SK-N-MC (cell line): ENCODE measurements around the gene ST3GAL4.

ENCODE experiments used
- DNase-seq: peaks from one replicate; pipeline ENCODE4 v3.0.0-alpha.2; 2011; ENCODE audit warnings: low read depth, low spot score
- H3K27ac ChIP-seq: fragments of 200-600 bp; sonication (generic); 2 replicates; pipeline ENCODE4 v1.5.1; 2016; ENCODE audit warnings: mixed run types
- H3K36me3 ChIP-seq: fragments of 200-600 bp; sonication (generic); 2 replicates; pipeline ENCODE4 v1.6.1; 2017; ENCODE audit warnings: antibody characterized with exemption, low read length, mixed read lengths; ENCODE audit not compliant: insufficient read depth
- H3K4me3 ChIP-seq: fragments of 200-600 bp; sonication (generic); 2 replicates; pipeline ENCODE4 v1.5.1; 2016
- H3K9ac ChIP-seq: fragments of 200-600 bp; sonication (generic); 2 replicates; pipeline ENCODE4 v1.8.0; 2017; ENCODE audit warnings: mixed run types, mixed read lengths; ENCODE audit not compliant: insufficient read length
- H3K9me3 ChIP-seq: fragments of 200-600 bp; sonication (generic); 2 replicates; pipeline ENCODE4 v1.6.1; 2017; ENCODE audit warnings: low read depth, mild to moderate bottlenecking, antibody characterized with exemption, low read length, moderate library complexity, mixed read lengths
- EZH2 ChIP-seq: fragments of 200-600 bp; sonication (generic); IDR thresholded peaks from one replicate; pipeline ENCODE4 v1.6.1; 2017; ENCODE audit warnings: antibody characterized with exemption
- FOXP2 ChIP-seq: optimal IDR thresholded peaks from 2 replicates; pipeline ENCODE3; 2011; ENCODE audit warnings: mild to moderate bottlenecking, moderate library complexity; ENCODE audit not compliant: insufficient read depth; ENCODE audit errors: extremely low read length, control extremely low read depth
- POLR2AphosphoS5 ChIP-seq: IDR thresholded peaks from 2 replicates; pipeline ENCODE4 v1.6.1; 2012; ENCODE audit warnings: mild to moderate bottlenecking, low read depth, low read length, borderline replicate concordance

Gene ST3GAL4

DNA sequence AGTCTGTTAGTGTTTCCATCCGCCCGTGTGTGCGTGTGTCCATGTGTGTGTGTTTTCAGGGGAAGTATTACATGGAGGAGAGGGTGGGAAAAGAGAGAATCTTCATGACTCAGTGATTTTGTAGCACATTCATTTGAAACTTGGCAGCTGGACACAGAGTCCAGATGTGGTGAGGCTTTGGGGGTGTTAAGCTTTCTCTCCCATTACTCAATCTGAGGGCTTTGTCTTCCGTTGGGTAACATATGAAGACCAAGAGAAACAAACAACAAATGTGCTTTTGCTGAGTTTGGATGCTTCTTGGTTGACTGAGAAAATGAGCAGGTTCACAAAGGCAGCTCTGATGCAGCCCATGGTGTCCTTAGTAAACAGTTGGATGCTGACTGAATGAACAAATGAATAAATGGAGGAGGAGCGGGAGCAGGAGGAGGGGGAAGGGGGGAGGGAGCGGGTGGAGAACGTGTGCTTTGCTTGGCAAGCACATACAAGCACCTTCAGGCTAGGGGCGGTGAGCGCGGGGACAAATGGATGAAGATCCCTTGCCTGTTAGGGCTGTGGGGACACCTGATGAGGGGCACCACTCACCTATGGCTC is 104.3 kb downstream of the ST3GAL4 start:
- Histone ChIP-seq H3K4me3 (no peak overlapping the region), H3K27ac (no peak overlapping the region), H3K36me3 (no peaks in the 10 kb centered on the region), H3K9me3 (no peaks in the 10 kb centered on the region), H3K9ac (no peak overlapping the region)
- no peak for DNase-seq
- TF ChIP-seq FOXP2 (no peak), EZH2 (no peak), POLR2AphosphoS5 (no peak)

DNA sequence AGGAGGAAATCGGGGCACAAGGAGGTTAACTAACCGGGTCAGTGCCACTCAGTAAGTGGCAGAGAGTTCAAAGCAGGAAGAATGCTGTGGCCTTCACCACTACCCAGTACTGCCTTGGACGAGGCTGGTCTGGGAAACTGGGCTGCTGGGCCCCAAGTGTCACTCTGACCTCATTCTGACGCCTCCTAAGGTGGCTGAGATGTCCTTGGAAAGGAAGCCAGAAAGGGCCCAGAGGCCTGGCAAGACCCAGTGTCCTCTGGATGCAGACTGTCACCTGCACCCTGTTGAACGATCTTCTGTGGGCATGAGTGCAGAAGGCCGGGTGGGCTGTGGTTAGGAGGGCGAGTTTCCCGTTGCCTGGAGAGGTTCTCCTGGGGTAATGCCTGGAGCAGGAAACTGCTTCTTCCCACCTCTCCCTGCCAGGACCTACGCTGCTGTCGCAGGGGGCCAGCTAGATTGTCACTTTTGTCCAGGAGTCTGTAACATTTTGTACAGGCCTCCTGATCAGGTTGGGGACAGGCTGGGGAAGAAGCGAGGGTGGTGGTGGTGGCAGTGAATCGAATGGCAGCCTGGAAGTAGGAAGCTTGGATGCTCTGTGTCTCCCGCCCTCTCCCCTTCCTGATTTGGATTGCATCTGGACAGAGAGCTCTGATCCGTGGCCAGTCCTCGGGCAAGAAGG is 105.1 kb downstream of the ST3GAL4 start:
- no peak overlapping the region for H3K4me3 ChIP-seq
- no peaks in the 10 kb centered on the region for H3K9me3 ChIP-seq
- no peak overlapping the region for H3K9ac ChIP-seq
- DNase-seq, result no peak
- H3K27ac ChIP-seq, result no peak overlapping the region
- no peaks in the 10 kb centered on the region for H3K36me3 ChIP-seq
- TF ChIP-seq POLR2AphosphoS5 (no peak), FOXP2 (no peak), EZH2 (no peak)

DNA sequence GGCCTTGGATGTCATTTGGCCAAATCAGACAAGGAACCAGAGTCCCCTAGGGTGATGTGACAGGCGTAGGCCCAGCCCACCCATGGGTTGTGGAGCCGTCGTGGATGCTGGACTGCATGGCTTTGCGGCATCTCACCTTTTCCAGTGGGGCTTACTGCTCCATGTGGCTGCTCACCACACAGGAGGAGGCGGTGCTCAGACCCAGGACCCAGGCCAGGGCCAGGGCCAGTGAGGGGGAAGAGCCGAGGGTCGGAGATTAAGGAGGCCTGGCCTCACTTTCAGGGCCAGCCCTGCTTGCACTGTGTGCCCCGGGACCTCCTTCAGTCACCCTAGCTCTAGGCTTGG is 105.6 kb downstream of the ST3GAL4 start:
- Histone ChIP-seq H3K36me3 (no peaks in the 10 kb centered on the region), H3K27ac (no peak overlapping the region), H3K9ac (no peak overlapping the region), H3K4me3 (no peak overlapping the region), H3K9me3 (no peaks in the 10 kb centered on the region)
- TF ChIP-seq EZH2 (no peak), FOXP2 (no peak), POLR2AphosphoS5 (no peak)
- no peak for DNase-seq

DNA sequence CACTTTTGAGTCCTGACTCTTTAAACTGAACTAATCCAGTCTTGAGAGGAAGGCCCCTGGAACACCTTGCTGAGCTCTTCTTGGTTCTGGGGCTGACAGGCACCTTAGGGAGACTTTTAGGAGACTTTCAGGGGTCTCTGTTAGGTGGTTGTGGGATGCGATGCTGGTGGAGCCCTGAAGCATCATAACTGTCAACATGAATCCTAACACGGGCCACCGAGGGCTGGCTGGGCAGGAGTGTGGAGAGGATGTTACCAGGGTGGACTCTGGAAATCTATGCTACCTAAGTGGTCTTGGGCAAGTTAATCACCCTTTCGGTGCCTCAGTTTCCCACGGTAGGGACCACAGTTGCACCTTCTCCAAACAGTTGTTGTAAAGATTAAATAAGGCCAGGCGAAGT is 106.5 kb downstream of the ST3GAL4 start:
- TF ChIP-seq FOXP2 (no peak), EZH2 (no peak), POLR2AphosphoS5 (no peak)
- Histone ChIP-seq H3K27ac (no peak overlapping the region), H3K36me3 (no peaks in the 10 kb centered on the region), H3K9ac (no peak overlapping the region), H3K4me3 (no peak overlapping the region), H3K9me3 (no peaks in the 10 kb centered on the region)
- DNase-seq, result no peak

DNA sequence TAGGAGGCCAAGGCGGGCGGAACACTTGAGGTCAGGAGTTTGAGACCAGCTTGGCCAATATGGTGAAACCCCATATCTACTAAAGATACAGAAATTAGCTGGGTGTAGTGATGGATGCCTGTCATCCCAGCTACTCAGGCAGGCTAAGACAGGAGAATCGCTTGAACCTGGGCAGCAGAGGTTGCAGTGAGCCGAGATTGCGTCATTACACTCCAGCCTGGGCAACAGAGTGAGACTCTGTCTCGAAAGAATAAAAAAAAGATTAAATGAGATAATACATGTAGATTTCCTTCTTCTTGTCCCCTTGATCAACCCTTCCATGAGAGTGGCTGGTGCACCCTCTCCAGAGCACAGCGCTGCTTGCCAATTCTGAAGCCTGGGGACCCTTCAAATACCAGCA is 106.9 kb downstream of the ST3GAL4 start:
- no peak overlapping the region for H3K27ac ChIP-seq
- no peak overlapping the region for H3K9ac ChIP-seq
- no peaks in the 10 kb centered on the region for H3K9me3 ChIP-seq
- no peaks in the 10 kb centered on the region for H3K36me3 ChIP-seq
- no peak overlapping the region for H3K4me3 ChIP-seq
- no peak for DNase-seq
- TF ChIP-seq FOXP2 (no peak), EZH2 (no peak)
